RWPE1 (cell line): ENCODE data around the gene CELA1.

ENCODE experiments used
- CTCF ChIA-PET: fragments of 350-600 bp; sonication (Branson Sonifier 250); formaldehyde crosslinking; extraction: SDS; loops from one replicate; lab custom pipeline; 2021; lab: Yijun Ruan, JAX
- POLR2A ChIA-PET: fragments of 400-600 bp; formaldehyde crosslinking; extraction: SDS; loops from one replicate; lab custom pipeline; 2020; ENCODE audit warnings: antibody characterized with exemption; ENCODE audit not compliant: low non-redundant PET; lab: Yijun Ruan, JAX
- DNase-seq: peaks from one replicate; pipeline ENCODE4 v3.0.0; 2012; ENCODE audit warnings: low spot score
- H3K27ac ChIP-seq: fragments of 450-650 bp; 2 replicates; pipeline ENCODE4 v1.5.1; 2017
- TF ChIP-seq, protein P1 (sequence below): fragments of 450-650 bp; conservative IDR thresholded peaks from 2 replicates; pipeline ENCODE4 v1.5.1; 2017; ENCODE audit warnings: low read depth, mild to moderate bottlenecking

CELA1 gene

DNA sequence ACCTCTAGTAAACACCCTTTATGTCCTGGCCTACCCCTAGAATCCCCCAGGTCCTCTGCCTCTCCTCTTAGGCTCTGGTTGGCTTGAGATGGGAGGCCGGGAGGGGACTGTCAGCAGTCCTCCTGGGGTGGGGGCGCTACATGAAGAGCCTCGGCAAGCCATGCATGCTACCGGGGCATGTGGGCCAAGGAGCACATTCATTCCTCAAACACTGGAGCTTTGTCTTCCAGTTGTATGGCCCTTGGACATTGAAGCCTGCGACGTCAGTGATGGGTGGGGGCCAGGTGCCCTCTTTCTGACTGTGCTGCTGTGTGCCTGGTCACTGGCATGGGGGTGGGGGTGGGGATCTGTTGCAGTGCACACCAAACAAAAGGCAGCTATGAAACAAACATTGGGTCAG is 15.8 kb upstream of the CELA1 start:
- DNase-seq: no peak
- TF ChIP-seq, protein P1, sequence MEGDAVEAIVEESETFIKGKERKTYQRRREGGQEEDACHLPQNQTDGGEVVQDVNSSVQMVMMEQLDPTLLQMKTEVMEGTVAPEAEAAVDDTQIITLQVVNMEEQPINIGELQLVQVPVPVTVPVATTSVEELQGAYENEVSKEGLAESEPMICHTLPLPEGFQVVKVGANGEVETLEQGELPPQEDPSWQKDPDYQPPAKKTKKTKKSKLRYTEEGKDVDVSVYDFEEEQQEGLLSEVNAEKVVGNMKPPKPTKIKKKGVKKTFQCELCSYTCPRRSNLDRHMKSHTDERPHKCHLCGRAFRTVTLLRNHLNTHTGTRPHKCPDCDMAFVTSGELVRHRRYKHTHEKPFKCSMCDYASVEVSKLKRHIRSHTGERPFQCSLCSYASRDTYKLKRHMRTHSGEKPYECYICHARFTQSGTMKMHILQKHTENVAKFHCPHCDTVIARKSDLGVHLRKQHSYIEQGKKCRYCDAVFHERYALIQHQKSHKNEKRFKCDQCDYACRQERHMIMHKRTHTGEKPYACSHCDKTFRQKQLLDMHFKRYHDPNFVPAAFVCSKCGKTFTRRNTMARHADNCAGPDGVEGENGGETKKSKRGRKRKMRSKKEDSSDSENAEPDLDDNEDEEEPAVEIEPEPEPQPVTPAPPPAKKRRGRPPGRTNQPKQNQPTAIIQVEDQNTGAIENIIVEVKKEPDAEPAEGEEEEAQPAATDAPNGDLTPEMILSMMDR: no peak
- CTCF ChIA-PET: interaction anchor here (0.7 to 1.9 kb wide), 2 partner anchors 93 to 96 kb away, joined by 3 to 4 read pairs; no protein-coding TSS in a partner anchor
- no peak overlapping the region for H3K27ac ChIP-seq
- POLR2A ChIA-PET: interaction anchor here (1.0 kb wide), 1 partner anchor 9 kb away, joined by 3 read pairs; no protein-coding TSS in a partner anchor

DNA sequence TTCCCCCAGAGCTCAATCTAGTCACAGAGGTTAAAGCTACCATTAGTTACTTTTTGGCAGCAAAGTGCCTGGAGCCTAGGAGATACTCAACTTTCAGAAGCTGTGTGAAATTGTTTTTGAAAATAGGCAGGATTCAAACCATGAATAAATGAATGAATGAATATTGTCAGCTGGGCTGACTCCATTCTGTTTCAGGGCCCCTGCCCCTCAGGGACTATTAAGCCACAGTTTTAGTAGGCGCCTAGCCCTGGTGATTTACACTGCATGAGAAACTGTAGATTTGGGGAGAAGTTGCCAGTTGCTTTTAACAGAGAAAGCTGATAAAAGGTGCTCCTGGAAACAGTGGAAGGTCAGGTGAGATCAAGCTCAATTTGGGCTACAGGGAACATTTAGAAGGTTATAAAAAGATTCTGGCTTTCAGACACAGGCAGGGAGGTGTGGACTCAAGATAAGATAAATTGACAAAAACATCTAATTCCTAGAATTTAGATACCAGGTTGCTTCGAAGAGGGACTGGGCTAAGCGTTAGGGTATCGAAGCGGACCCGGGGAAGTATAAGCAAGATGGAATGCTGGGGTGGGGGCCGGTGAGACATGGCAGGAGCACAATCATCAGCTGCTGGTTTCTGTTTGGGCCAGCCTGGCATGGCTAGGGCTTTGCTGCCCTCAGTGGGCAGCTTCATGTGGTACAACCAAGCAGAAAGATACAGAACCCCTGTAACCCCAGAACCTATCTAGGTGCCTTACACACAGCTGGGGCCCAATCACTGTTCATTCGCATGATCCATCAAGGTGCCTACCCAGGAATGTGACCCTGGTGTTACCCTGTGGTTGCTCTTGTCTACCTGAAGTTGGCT is 14.9 kb upstream of the CELA1 start:
- TF ChIP-seq, protein P1: no peak
- ChIA-PET CTCF (interaction anchor here (0.9 to 1.9 kb wide), 2 partner anchors 12 to 92 kb away, joined by 3 to 4 read pairs; no protein-coding TSS in a partner anchor), POLR2A (no interaction called here)
- H3K27ac ChIP-seq: no peak overlapping the region
- DNase-seq: no peak

DNA sequence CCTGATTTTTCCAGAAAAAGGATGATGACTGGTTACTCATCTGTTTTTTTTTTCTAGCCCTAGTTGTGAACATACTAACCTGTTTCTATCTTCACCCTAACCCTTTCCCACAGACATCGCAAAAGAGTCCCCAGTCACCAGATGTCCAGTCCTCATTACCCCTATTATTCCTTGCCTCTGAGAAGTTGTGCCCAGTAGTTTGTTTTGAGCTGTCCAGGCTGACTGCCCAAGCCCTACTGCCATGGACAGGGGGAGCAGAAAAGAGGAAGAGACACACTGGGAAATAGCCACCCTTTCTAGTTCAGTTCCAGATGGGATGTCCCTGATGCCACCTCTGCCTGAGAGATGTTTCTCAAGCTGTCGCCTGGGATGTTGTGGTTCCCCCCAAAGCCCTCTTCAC is 13.8 kb upstream of the CELA1 start:
- no peak for DNase-seq

DNA sequence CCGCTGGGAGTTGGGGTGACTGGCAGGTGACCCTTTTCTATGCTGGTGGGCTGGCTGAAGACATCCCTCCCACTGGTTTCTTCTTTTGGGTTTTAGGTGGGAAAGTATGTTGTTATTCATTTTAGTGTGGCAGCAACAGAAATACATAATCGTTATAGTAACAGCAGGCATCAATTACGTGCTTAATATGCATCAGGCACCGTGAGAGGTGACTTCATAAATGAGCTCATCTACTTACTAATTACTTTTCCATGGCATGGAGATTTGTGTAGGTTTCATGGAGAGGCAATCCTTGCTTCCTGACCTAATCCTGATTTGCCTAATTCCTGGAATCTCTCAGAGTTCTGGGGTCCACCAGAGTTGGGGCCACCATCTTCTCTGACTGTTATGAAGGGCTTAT is 13.4 kb upstream of the CELA1 start:
- CTCF ChIA-PET: interaction anchor here (1.5 kb wide), 1 partner anchor 61 kb away, joined by 3 read pairs; no protein-coding TSS in a partner anchor
- TF ChIP-seq, protein P1: no peak
- no peak overlapping the region for H3K27ac ChIP-seq
- POLR2A ChIA-PET: no interaction called here
- no peak for DNase-seq

More for the DNA sequence above, 13.8 kb upstream of the CELA1 start:
- TF ChIP-seq, protein P1: no peak
- ChIA-PET CTCF (interaction anchor here (0.5 to 1.9 kb wide), 3 partner anchors 60 to 120 kb away, joined by 3 to 4 read pairs (median 3); no protein-coding TSS in a partner anchor), POLR2A (no interaction called here)
- no peak overlapping the region for H3K27ac ChIP-seq

DNA sequence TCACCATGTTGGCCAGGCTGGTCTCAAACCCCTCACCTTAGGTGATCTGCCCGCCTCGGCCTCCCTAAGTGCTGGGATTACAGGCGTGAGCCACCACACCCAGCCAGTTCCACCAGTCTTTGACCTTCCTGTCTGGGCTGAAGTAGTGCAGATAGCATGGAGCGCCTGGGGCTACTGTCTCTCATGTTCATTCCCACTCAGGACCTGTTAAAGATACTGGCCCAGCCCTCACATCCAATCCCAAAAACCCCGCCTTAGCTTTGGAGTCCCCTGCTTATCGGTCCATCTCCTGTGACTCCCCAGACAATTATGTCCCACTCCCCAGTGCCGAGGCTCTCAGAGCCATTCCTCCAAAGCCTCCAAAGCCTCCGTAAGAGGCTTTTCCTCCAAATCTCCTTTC is 12.0 kb upstream of the CELA1 start:
- H3K27ac ChIP-seq: no peak overlapping the region
- DNase-seq: no peak
- POLR2A ChIA-PET: no interaction called here
- CTCF ChIA-PET: no interaction called here
- TF ChIP-seq, protein P1: no peak

DNA sequence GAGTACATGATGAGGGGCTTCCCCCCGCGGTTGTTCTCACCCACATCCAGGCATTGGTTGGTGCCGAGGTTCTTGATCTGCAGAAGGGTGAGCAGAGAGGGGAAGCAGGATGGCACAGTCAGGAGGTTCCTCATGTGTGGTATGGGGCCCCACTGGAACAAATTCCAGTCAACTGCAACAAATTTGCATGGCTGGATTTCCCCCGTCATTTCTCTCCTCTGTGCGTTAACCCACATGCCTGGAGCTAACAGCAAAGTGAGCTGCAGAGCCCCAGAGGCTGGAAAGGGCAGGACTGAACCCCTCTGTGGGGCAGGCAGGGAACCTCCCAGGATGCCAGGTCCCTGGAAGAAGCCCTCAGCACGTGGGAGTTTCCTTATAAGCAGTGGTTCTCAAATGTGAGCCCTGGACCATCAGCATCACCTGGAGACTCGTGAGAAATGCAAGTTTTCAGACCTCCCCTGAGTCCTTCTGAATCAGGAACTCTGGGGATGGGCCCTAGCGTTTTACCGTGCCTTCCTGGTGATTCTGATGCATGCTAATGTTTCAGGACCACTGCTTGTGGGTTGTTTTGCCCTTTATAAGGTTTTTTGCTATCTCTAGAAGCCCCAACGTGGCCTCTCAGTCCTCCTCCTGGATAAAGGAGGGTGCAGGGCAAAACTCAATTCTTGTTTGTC is 11.0 kb upstream of the CELA1 start:
- TF ChIP-seq, protein P1: no peak
- no peak overlapping the region for H3K27ac ChIP-seq
- ChIA-PET POLR2A (no interaction called here), CTCF (no interaction called here)
- DNase-seq: no peak
